ENCODE results near the gene SORBS1. TPM values are rescaled to one million over a fixed set of nuclear protein-coding genes. Genes with fewer than 3 reads are reported as not detected.

SORBS1 gene
- 36.6 and 37.0 TPM in 2 replicates for total RNA-seq (2014; rRNA removed; shearing (Covaris generic))
- polyA plus RNA-seq (2015; cell fraction: cytosol; rRNA removed), result 34.6 and 39.9 TPM in 2 replicates
- polyA plus RNA-seq (2015; cell fraction: nucleus; rRNA removed), result 25.0 and 27.1 TPM in 2 replicates

DNA sequence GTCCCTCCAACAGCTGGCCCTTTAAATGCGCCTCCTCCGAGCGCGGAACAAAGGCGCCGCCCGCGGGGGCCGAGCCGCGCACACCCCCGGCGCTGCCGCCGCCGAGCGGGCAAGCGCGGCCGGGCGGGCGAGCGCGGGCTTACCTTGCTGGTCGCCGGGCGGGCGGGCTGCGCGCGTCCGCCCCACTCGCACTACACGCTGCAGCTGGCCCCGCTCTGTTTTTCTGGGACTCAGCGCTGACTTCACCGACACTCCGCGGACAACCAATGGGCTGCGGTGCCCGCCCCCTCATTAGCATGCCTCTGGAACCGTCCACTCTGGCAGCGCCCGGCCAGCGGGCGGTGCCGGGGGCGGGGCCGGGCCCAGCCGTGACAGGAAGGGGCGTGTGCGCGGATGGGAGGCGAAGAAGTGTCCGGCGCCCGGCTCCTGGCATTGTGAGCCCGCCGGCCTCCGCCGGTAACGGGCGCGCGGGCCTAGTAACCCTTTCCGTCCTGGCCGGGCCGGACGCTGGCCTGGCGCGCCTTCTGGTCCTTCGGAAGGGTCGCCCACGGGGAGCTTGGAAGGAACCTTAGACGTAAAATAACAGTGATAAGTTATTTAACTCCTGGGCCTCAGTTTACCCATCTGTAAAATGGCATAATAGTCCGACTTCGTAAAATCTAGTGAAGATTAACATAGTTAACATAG lies at the start of gene SORBS1:
SORBS1 (minus strand) TSS at position 195 of the 687 bp plus-strand sequence. CDS start 120,236 bp downstream, outside the sequence.
- peak; percentile 91 for DNase-seq (ENCODE audit: low read depth, low spot score)
- in situ Hi-C loops (cut with HindIII; ENCODE audit: low pct_unique_long_range_greater_than_20kb, low sequenced_read_pairs), result no loop called here

DNA sequence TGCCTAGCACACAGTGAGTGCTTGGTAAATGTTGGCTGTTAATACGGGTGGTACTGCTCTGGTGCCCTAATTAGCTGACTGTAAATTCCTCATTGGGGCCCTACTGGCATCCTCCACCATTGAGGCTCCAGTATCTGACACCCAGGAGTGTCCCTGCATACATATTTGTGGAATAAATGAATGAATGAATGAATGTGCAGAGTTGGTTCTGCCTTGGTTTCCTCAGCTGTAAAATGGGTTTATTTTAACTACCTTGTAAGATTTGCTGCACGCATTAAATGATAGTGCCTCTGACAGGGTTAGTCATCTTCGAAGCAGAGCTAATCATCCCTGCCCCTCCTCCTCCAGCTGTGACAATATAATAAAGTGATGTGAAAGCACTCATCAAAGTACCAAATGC lies 49.6 kb upstream of the SORBS1 start:
- in situ Hi-C loops (cut with HindIII; ENCODE audit: low pct_unique_long_range_greater_than_20kb, low sequenced_read_pairs), result no loop called here
- no peak for DNase-seq (ENCODE audit: low read depth, low spot score)

DNA sequence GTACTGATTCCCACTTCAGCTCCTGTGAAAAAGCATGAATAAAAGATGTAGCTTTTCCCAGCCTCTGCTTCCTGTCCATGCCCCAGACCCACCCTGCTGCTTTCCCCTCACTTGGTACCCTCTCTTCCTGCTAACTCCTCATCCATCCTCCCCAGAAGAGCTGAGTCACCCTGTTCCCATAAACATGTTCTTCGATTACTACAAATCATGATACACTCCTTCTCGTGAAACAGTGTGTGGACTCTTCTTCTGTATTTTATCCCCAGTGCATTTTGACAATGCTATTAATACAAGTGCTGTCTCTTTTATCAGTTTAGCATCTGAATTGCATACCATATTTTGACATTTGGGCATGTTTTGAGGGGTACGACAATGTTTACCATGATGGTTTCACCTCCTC lies 45.8 kb upstream of the SORBS1 start:
- in situ Hi-C loops (cut with HindIII; ENCODE audit: low pct_unique_long_range_greater_than_20kb, low sequenced_read_pairs), result no loop called here

DNA sequence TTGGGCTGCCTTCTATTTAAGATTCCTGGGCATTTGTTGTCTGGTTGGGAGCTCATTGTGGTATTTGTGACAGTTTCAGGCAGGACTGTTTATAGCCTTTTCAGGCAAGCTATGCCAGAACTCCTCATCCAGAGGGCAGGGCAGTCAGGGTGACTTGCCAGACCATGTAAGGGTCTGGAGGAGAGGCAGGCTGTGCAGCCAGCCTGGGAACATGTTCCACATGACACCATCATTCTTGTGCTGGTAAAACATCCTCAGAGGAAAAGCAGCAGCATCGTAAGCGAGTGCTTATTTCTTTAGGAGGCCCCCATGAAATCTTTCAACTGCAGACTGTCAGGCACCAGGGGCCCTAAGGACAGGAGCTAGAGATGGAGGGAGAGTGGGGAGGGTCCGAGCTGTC lies 44.0 kb upstream of the SORBS1 start:
- in situ Hi-C loops (cut with HindIII; ENCODE audit: low pct_unique_long_range_greater_than_20kb, low sequenced_read_pairs), result no loop called here
- DNase-seq (ENCODE audit: low read depth, low spot score), result no peak

More for the DNA sequence above, 45.8 kb upstream of the SORBS1 start:
- no peak for DNase-seq (ENCODE audit: low read depth, low spot score)

DNA sequence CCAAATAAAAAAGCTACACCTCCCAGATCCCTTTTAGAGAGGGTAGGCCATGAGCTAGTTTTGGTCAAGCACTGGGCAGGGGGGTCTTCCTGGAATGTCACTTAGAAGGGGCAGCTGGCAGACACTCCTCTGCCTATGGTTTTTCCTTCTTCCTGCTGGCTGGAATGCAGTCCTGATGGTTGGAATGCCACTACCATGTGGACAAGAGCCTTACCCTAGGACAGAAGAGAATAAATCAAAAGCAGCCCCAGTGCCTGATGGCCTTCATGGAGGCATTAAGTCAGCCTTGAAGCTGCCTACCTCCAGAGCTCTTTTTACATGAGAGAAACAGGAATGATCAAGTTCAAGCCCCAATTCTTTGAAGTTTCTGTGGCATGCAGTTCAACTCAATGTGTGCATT lies 43.5 kb upstream of the SORBS1 start:
- in situ Hi-C loops (cut with HindIII; ENCODE audit: low pct_unique_long_range_greater_than_20kb, low sequenced_read_pairs), result no loop called here
- no peak for DNase-seq (ENCODE audit: low read depth, low spot score)

DNA sequence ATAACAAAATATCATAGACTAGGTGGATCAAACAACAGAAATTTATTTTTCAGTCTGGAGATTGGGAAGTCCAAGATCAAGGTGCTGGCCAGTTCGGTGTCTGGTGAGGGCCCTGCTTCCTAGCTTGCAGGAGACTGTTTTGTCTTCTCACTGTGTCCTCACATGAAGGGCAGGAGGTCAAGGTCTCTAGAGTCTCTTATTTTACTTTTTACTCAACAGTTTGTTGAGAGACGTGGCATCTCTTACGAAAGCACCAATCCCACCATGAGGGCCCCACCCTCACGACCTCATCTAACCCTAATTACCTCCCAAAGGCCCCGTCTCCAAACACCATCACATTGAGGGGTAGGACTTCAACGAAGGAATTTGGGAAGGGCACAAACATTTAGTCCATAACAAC lies 41.2 kb upstream of the SORBS1 start:
- no peak for DNase-seq (ENCODE audit: low read depth, low spot score)
- in situ Hi-C loops (cut with HindIII; ENCODE audit: low pct_unique_long_range_greater_than_20kb, low sequenced_read_pairs), result no loop called here

DNA sequence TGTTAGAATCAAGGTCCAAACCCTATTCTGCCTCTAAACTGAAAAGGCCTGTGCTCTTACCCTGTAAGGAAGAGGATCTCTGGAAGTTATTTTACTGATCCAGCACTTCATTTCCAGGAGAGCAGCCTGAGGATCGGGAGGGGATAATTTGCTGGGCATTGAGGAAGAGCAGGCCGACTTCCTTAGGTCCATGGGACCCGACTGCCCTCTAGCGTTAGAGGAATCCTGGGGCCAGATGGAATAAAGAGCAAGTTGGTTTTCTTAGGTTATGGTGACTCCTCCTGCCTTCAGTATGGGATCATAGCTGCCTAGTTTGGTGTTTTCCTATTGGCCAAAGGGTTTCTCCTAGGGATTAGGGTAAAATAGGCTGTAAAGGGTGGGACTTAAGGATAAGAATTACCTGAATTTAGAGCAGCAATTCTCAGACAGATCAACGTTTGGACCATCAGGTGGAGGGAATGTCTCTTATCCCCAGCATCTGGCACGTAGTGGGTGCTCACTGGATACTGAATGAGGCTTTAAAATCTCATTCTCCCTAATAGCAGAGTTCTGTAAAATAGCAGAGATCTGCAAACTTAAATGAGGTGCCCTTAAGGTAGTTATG lies 40.0 kb upstream of the SORBS1 start:
- in situ Hi-C loops (cut with HindIII; ENCODE audit: low pct_unique_long_range_greater_than_20kb, low sequenced_read_pairs), result no loop called here

DNA sequence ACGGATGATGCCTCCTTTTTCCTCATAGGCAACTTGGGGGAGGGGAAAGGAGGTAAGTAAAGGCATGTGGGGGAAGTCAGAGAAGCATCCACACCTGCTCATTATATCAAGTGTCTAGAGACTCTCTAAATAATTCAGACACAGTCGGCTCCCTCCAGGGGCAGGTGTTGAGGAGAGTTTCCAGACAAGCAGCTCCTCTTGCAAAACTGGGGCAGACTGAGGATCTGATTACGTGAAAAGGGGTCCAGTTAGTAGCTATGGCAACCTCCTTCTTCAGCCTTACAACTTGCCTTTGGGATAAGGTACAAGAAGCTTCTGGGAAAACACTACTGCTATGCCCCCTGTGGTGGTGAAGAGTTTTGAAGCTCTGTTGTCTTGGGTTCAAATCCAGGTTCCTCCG lies 39.0 kb upstream of the SORBS1 start:
- in situ Hi-C loops (cut with HindIII; ENCODE audit: low pct_unique_long_range_greater_than_20kb, low sequenced_read_pairs), result no loop called here

More for the DNA sequence above, 40.0 kb upstream of the SORBS1 start:
- peak; percentile 92 for DNase-seq (ENCODE audit: low read depth, low spot score)

DNA sequence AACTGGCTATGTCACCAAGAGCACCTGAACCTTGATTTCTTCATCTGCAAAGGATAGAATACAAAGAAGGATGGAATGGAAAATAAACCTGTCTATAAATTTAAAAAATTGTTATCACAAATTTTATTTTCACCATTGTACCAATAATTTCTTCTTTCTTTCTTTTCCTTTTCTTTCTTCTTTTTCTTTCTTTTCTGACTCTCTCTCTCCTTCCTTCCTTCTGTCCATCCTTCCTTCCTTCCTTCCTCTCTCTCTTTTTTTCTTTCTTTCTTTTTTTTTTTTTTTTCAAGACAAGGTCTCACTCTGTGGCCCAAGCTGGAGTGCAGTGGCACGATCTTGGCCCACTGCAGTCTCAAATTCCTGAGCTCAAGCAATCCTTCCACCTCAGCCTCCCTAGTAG lies 36.6 kb upstream of the SORBS1 start:
- no peak for DNase-seq (ENCODE audit: low read depth, low spot score)
- in situ Hi-C loops (cut with HindIII; ENCODE audit: low pct_unique_long_range_greater_than_20kb, low sequenced_read_pairs), result no loop called here

More for the DNA sequence above, 39.0 kb upstream of the SORBS1 start:
- DNase-seq (ENCODE audit: low read depth, low spot score), result no peak

DNA sequence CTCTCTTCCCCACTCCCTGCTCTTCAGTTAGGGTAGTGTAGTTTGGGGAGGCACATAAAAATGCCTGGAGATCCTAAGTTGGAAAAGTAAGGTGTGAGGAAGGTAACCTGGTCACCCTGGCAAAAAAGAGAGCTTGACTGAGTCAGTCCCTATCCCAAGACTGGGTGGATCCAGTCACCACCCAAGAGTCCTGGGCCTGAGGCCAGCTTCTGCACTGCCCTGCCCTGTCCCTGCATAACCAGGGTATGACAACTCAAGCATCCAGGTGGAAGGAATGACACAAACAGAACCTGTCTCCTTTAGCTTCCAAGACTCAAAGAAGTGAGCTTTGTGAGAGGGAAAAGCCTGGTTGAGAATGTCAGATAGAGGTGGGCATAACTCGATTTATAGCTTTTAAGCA lies 26.9 kb upstream of the SORBS1 start:
- in situ Hi-C loops (cut with HindIII; ENCODE audit: low pct_unique_long_range_greater_than_20kb, low sequenced_read_pairs), result no loop called here
- no peak for DNase-seq (ENCODE audit: low read depth, low spot score)

DNA sequence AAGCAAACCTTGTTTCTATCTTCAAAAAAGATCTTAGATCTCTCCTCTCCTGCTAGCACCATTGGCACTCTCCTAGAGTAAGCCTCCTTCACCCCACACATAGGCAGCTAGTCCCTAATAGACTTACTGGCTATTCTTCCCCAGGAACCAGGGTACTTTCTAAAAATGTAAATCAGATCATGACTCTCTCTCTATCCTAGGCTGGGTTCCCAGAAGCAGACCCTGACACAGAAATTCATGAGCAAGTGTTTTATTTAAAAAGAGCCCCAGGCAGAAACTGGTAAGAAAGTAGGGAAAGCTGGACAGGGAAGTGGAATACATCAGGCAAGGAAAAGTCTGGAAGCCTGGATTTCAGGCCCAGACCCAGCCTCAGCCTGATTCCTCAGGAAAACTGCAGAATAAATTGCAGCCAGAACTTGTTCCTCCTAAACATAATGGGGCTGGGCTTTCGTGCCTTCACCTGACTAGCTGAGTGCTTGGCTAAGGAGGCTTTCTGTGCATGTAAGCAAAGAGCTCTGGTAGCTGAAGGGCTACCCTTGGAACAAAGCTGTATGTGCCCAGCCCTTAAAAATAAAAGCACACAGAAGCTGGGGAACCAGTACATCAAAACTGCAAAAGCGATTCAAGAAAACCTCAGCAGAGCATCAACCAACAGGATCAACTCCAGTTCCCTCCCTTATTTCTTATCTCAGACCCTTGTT lies 18.8 kb upstream of the SORBS1 start:
- in situ Hi-C loops (cut with HindIII; ENCODE audit: low pct_unique_long_range_greater_than_20kb, low sequenced_read_pairs), result no loop called here

DNA sequence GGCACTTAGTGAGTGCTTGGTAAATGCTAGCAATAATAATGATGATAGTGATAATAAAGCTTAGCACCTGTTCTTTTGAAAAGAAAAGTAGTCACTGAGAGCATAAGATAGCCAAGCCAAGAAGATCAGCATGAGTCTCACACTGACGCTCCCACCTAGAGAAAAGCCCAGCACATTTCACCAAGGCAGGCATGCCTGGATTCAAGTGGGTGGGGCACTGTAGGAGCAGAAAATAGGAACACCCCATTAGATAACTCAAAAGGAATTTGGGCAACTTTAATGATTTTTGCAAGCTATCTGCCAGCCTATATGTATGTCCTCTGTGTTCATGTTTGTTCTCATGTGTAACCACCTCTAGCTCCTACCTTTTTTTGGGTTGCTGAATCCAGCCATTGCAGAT lies 18.1 kb upstream of the SORBS1 start:
- DNase-seq (ENCODE audit: low read depth, low spot score), result no peak
- in situ Hi-C loops (cut with HindIII; ENCODE audit: low pct_unique_long_range_greater_than_20kb, low sequenced_read_pairs), result no loop called here

More for the DNA sequence above, 18.8 kb upstream of the SORBS1 start:
- no peak for DNase-seq (ENCODE audit: low read depth, low spot score)

DNA sequence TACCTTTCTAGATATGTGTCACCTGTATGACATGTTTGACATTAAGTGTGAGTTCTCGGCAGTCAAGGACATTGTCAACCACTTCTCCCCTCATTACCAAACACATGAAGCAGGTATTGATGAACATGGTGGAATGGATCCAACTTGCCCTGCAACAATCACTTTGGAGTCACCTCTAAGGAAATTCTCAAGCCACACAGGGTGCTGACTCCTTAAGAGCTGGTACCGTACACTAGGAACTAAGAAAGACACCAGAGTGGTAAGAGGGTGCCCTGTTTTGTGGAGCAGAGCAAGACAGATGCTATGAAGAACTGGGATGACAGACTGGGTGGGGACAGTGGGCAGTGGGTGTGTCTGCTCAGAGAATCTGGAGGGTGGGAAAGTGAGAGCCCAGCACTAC lies 17.4 kb upstream of the SORBS1 start:
- DNase-seq (ENCODE audit: low read depth, low spot score), result no peak
- in situ Hi-C loops (cut with HindIII; ENCODE audit: low pct_unique_long_range_greater_than_20kb, low sequenced_read_pairs), result no loop called here

DNA sequence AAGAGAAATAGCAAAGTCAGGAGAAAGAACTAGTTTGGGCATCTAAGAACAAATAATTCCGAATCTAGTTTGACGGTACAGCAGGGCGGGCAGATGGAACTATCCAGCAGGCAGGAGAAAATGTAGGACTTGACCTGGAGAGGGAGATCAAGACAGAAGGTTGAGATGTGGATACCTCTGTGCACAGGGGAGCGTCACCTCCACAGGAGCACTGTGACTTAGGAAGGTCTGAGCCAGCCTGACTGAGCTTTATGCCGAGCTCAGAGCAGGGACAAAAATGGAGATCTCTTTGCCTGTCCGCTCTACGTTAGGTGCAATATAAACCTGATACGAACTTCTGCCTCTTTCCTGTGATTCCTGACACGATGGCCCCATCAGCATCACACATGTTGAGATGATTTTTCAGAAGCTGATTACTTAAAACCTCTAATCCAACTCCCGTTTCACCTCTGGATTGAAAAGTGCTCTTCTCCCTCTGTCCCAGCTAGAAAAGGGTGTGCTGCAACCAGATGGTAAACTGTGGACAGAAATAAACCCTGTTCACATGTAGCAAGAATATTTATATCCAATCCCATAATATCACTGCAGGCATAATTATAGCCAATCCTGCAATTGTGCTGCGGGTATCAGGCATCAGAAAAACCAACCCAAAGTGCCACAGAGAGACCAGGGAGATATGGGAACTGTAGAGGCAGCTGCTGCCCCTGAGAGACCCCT lies 13.6 kb upstream of the SORBS1 start:
- no peak for DNase-seq (ENCODE audit: low read depth, low spot score)
- in situ Hi-C loops (cut with HindIII; ENCODE audit: low pct_unique_long_range_greater_than_20kb, low sequenced_read_pairs), result no loop called here

DNA sequence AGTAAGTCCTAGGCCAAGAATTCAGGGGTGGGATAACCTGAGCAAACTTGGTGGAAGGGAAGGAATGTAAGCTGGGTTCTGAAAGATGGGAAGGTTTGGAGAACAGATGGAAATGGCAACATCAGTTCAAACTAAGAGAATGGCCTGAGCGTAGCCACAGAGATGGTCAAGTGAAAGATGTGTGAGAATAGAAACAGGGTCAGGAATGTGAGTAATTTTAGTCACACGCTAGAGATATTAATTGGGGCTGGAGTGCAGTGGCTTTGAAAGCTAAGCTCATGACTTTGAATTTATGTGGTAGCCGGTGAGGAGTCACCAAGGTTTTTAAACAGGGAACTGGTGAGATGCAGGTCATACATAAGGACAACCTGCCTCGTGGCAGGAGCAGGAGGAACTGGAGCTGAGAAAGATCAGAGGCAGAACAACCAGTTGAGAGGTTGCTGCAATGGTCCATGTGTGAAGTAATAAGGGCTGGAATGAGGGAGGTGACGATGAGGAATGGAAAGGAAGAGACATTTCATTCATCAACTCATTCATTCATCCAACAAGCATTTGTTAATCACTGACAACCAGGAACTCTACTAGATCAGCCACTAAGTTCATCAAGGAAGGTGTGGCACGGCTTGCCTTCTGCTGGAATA lies 12.9 kb upstream of the SORBS1 start:
- in situ Hi-C loops (cut with HindIII; ENCODE audit: low pct_unique_long_range_greater_than_20kb, low sequenced_read_pairs), result no loop called here
- DNase-seq (ENCODE audit: low read depth, low spot score), result no peak

DNA sequence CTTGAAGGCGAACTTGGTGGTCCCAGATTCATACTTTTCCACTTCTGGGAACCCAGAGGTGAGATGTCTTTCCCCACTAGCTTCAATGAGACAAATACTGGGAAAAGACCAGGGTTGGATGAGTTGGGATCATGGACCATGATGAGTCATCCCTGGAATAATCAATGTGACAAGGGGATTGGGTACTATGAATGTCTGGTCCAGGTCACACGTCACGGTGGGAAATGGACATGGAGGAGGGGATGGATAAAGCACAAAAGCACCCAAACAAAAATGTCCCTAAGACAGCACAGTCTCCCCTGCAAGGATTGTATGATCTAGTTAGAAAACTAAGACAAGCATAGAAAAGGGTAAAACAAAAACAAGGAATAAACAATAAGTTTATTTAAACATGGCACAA lies 12.4 kb upstream of the SORBS1 start:
- no peak for DNase-seq (ENCODE audit: low read depth, low spot score)
- in situ Hi-C loops (cut with HindIII; ENCODE audit: low pct_unique_long_range_greater_than_20kb, low sequenced_read_pairs), result no loop called here

DNA sequence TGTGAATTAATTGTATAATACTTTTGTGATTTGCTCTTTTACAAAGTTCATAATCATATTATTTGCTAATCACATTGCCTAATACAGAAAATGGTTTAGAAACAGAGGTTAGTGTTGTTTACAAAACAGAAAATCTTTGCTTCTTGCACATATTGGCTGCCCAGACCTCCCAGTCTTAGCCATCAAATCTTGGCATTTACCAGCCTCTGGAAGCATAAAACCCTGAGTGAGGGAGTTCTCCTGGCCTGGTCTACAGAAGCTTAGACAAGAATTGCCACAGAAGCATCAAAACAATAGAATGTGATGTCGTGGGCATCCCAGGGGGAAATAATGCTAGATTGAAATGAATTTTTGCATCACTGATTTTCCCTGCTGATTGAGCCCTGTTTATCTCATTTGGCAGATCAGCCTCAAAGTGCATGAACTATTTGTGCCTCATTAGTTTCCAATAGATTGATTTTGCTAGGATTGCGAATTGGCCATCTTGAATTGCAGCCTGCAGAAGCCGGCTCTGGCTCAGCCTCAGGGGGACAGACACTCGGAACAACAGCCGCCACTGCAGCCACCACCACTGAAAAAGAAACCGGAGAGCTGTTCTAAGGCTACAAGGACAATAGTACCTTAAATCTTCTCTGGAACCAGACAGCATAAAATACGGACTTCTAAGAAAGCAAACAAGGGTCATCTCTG lies 11.1 kb upstream of the SORBS1 start:
- in situ Hi-C loops (cut with HindIII; ENCODE audit: low pct_unique_long_range_greater_than_20kb, low sequenced_read_pairs), result no loop called here
- no peak for DNase-seq (ENCODE audit: low read depth, low spot score)
